ENCODE results near the gene PDE4A. TPM values are rescaled to one million over a fixed set of nuclear protein-coding genes. Genes with fewer than 3 reads are reported as not detected.

Gene PDE4A
- total and polyA plus RNA-seq, 2 experiments from 2014 or later, result 5.2 to 5.4 TPM

GRCh38 chr19:10516064-10516385 lies 95.7 kb downstream of the PDE4A start (continued):
- TF ChIP-seq REST (IDR thresholded peaks at IDR 0.05; ENCODE audit: unreplicated experiment), result no peak
- TF ChIP-seq, protein P1, sequence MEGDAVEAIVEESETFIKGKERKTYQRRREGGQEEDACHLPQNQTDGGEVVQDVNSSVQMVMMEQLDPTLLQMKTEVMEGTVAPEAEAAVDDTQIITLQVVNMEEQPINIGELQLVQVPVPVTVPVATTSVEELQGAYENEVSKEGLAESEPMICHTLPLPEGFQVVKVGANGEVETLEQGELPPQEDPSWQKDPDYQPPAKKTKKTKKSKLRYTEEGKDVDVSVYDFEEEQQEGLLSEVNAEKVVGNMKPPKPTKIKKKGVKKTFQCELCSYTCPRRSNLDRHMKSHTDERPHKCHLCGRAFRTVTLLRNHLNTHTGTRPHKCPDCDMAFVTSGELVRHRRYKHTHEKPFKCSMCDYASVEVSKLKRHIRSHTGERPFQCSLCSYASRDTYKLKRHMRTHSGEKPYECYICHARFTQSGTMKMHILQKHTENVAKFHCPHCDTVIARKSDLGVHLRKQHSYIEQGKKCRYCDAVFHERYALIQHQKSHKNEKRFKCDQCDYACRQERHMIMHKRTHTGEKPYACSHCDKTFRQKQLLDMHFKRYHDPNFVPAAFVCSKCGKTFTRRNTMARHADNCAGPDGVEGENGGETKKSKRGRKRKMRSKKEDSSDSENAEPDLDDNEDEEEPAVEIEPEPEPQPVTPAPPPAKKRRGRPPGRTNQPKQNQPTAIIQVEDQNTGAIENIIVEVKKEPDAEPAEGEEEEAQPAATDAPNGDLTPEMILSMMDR (conservative IDR thresholded peaks at IDR 0.05; ENCODE audit: low read depth in 2 of 2), result no peak
- TF ChIP-seq EZH2 (IDR thresholded peaks at IDR 0.05; ENCODE audit: low read depth, unreplicated experiment), result no peak
- TF ChIP-seq POLR2AphosphoS5 (IDR thresholded peaks at IDR 0.05; ENCODE audit: low read depth), result no peak
- no peak for TF ChIP-seq ZNF114 (CRISPR knock-in tag; IDR thresholded peaks at IDR 0.05)
- no peak for TF ChIP-seq EZH2phosphoT487 (IDR thresholded peaks at IDR 0.05; ENCODE audit: unreplicated experiment)

DNA sequence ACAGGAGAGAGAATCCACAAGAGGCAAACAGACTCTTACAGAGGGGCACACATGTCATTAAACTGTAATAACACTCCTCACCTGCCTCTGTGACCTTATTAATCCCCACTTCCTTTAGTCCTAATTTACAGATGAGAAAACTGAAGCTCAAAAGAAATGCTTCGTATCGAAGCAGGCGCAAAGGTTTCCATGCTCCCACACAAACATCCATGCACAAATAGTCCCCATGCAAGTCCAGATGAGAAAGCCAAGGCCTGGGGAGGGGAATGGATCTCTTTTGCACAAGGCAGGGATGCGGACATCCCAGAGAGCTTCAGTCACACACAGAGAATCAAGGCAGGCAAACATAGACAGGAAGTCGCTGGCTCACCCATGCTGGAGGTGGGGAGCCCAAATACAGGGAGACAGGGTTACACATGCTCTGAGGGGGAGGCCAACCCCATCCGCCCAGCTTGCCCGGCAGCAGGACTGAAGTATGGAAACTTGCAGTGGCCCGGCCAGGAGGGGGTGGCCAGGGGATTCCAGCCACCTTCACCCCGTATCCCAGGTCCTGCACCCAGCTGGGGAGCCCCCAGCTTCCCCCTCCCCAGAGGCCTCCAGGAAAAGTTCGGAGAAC lies 96.4 kb downstream of the PDE4A start:
- DNase-seq (ENCODE audit: low spot score) (peak; percentile 44), ATAC-seq (peak; percentile 1)
- peak overlapping the region; percentile 95 for H3K4me2 ChIP-seq
- 0 out of 2 replicates have a peak, but pooled peaks cover 8% of the 10 kb centered on the region for H4K20me1 ChIP-seq (replicated peaks; ENCODE audit: insufficient read depth)
- H3F3A ChIP-seq (replicated peaks; ENCODE audit: low read depth), result peaks cover 21% of the 10 kb centered on the region; the same call in 1 of the 2 replicates
- H2AFZ ChIP-seq, result peak overlapping the region; percentile 95
- H3K4me3 Mint-ChIP-seq, result peak overlapping the region; percentile 68
- peaks cover 65% of the 10 kb centered on the region for H3K27me3 Mint-ChIP-seq (ENCODE audit: insufficient read depth, low read depth, poor library complexity)
- no peaks in the 10 kb centered on the region for H3K36me3 ChIP-seq (ENCODE audit: insufficient read depth)
- H3K4me3 ChIP-seq, result peak overlapping the region; percentile 78
- H3K4me1 Mint-ChIP-seq, result peaks cover 25% of the 10 kb centered on the region
- H3K27me3 ChIP-seq (ENCODE audit: insufficient read depth), result peaks cover 85% of the 10 kb centered on the region
- H3K9me3 Mint-ChIP-seq, result no peaks in the 10 kb centered on the region; the same call in 2 of the 3 replicates
- H3K36me3 Mint-ChIP-seq (ENCODE audit: low read depth), result no peaks in the 10 kb centered on the region; the same call in 2 of the 3 replicates
- H3K4me1 ChIP-seq (ENCODE audit: insufficient read depth), result peaks cover 16% of the 10 kb centered on the region
- TF ChIP-seq CREB1 (CRISPR knock-in tag; IDR thresholded peaks at IDR 0.05; ENCODE audit: low read depth), result no peak
- TF ChIP-seq STAT1 (IDR thresholded peaks at IDR 0.05; ENCODE audit: unreplicated experiment), result no peak
- TF ChIP-seq, protein P2, sequence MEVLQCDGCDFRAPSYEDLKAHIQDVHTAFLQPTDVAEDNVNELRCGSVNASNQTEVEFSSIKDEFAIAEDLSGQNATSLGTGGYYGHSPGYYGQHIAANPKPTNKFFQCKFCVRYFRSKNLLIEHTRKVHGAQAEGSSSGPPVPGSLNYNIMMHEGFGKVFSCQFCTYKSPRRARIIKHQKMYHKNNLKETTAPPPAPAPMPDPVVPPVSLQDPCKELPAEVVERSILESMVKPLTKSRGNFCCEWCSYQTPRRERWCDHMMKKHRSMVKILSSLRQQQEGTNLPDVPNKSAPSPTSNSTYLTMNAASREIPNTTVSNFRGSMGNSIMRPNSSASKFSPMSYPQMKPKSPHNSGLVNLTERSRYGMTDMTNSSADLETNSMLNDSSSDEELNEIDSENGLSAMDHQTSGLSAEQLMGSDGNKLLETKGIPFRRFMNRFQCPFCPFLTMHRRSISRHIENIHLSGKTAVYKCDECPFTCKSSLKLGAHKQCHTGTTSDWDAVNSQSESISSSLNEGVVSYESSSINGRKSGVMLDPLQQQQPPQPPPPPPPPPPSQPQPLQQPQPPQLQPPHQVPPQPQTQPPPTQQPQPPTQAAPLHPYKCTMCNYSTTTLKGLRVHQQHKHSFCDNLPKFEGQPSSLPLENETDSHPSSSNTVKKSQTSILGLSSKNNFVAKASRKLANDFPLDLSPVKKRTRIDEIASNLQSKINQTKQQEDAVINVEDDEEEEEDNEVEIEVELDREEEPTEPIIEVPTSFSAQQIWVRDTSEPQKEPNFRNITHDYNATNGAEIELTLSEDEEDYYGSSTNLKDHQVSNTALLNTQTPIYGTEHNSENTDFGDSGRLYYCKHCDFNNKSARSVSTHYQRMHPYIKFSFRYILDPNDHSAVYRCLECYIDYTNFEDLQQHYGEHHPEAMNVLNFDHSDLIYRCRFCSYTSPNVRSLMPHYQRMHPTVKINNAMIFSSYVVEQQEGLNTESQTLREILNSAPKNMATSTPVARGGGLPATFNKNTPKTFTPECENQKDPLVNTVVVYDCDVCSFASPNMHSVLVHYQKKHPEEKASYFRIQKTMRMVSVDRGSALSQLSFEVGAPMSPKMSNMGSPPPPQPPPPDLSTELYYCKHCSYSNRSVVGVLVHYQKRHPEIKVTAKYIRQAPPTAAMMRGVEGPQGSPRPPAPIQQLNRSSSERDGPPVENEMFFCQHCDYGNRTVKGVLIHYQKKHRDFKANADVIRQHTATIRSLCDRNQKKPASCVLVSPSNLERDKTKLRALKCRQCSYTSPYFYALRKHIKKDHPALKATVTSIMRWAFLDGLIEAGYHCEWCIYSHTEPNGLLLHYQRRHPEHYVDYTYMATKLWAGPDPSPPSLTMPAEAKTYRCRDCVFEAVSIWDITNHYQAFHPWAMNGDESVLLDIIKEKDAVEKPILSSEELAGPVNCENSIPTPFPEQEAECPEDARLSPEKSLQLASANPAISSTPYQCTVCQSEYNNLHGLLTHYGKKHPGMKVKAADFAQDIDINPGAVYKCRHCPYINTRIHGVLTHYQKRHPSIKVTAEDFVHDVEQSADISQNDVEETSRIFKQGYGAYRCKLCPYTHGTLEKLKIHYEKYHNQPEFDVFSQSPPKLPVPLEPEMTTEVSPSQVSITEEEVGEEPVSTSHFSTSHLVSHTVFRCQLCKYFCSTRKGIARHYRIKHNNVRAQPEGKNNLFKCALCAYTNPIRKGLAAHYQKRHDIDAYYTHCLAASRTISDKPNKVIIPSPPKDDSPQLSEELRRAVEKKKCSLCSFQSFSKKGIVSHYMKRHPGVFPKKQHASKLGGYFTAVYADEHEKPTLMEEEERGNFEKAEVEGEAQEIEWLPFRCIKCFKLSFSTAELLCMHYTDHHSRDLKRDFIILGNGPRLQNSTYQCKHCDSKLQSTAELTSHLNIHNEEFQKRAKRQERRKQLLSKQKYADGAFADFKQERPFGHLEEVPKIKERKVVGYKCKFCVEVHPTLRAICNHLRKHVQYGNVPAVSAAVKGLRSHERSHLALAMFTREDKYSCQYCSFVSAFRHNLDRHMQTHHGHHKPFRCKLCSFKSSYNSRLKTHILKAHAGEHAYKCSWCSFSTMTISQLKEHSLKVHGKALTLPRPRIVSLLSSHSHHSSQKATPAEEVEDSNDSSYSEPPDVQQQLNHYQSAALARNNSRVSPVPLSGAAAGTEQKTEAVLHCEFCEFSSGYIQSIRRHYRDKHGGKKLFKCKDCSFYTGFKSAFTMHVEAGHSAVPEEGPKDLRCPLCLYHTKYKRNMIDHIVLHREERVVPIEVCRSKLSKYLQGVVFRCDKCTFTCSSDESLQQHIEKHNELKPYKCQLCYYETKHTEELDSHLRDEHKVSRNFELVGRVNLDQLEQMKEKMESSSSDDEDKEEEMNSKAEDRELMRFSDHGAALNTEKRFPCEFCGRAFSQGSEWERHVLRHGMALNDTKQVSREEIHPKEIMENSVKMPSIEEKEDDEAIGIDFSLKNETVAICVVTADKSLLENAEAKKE (CRISPR knock-in tag; IDR thresholded peaks at IDR 0.05), result no peak
- no peak overlapping the region for H3K27ac Mint-ChIP-seq
- no peaks in the 10 kb centered on the region for H3K79me2 ChIP-seq (replicated peaks; ENCODE audit: insufficient read depth)
- H3K9me2 ChIP-seq (ENCODE audit: insufficient read depth), result no peaks in the 10 kb centered on the region
- H3K27ac ChIP-seq (ENCODE audit: low read depth), result no peak overlapping the region

All from GM23338 (cell line).